ENCODE data around the gene VAV2.

Gene VAV2

GRCh38 chr9:133991964-133992779, at the start of gene VAV2:
VAV2 (minus strand) TSS chr9:133992324; CDS start chr9:133992278, 46 bp downstream.
- DNase-seq: peak in 25 of 58 donors; percentile 16 to 61 (median 35)

GRCh38 chr9:134041649-134041962, 49.5 kb upstream of the VAV2 start:
- DNase-seq: no peak

- peak in 2 of 58 donors; percentile 11 to 17 for DNase-seq
Measured at GRCh38 chr9:134040781-134041648, 48.9 kb upstream of the VAV2 start.

DNA sequence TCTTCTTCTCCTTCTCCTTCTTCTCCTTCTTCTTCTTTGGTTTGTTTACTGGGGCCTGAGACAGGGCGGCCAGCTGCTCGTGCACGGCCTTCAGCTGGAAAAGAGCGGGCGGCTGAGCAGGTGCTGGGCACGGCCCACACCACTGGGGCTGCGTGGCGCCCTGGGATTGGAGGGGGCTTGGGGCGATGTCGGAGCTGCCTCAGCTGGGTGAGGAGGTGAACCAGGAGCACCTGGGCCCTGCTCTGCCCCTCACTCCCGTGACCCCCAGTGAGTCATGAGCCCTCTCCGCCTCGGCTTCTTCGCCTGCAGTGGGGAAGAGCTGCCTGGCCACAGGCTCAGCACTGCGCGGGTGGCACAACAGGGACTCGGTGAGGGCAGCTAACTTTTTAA, 48.0 kb upstream of the VAV2 start:
- no peak for DNase-seq

- DNase-seq: peak in 5 of 58 donors; percentile 20 to 47 (median 26)
Measured at GRCh38 chr9:134039386-134040175, 47.5 kb upstream of the VAV2 start.

DNA sequence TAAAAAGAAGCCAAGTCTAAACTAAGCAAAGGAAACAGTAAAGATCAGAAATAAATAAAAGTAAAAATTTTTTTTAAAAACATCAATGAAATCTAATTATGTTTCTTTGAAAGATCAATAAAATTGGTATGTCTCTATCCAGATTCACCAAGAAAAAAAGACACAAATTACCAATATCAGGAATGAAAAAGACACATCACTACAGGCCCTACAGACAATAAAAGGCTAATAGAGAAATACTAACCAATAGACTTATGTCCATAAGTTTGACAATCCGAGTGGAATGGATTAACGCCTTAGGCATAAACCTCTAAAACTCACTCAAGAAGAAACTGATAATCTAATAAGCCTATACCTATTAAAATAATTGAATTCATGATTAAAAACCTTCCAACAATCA, 45.5 kb upstream of the VAV2 start:
- no peak for DNase-seq

- DNase-seq: no peak
Measured at GRCh38 chr9:134036130-134036529, 44.0 kb upstream of the VAV2 start.

DNA sequence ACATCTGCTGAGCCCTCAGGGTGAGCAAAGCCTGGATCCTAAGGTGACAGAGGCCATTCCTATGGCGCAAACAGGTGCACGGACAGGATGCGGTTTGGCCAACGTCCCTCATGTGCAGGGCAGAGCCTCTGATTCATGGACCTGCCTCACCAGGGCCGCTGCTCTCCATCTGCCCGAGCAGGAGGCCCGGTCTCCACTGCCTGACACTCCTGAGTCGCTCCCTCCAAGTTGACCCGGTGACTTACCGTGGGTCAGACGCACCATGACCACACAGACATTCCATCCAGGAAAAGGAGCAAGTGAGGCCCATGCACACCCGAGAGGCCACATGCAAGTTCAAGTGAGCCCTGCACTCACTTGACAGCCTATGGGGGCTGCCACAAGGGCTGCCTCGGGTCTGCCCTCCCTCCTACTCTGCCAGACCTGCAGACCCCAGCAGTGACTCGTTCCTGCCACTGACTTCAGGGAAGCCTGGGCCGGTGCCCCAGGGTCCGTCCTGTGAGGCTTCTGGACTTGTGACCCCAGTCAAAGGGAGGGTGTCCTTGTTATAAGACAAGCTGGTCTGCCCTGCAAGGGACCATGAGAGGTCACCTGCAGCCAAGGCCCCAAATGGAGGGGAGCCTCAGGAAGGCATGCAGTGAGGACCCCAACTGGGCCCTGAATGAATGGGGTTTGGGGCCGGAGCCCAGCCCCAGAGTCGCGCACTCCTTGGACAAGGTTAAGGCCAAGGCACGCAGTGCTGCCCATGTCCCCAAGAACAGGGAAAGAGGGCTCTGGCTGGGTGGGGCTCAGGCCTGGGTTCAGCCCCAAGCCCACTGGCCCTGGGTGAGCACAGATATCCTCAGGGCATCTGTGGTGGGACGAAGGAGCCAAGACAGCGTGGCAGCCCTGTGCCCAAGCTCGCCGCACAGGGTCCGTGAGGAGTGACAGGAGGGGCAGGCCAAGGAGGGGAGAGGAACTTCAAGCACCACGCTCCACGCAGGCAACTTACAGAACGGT, 43.2 kb upstream of the VAV2 start:
- no peak for DNase-seq

DNA sequence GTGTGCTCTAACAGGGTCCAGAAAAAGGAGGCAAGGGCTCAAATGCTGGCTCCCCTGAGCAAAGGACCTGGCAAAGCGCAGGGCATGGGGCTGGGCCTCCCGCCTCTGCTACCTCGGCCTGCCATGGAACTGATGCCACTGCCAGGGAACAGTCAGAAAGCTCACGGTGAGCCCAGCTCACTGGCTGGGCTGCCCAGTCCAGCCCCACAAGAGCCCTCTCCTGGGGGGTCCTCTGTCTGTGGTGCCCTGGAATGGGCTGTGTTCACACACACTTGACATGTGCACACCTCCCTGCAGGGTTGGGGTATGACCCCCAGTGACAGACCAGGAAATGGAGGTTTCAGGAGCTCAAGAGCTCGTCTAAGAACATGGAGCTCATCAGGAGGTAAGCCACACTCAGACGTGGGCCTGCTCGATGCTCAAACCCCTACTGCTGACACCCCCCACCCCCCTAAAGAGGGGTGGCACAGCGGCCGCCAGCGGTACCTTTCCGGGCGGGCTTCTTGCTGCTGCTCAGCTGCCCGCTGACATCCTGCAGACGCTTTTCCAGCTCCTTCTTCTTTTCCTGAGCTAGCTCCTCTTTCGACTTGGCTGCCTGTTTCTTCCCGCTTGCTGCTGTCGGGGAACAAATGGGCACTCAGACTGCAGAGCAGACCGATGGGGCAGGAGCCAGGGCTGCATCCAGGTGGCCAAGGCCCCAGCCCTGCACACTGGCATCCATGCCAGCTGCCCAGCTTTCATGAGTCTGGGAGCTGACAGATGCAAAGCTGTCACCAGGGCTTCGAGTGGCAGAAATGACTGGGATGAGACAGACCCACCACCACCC, 42.3 kb upstream of the VAV2 start:
- no peak for DNase-seq

GRCh38 chr9:134033516-134034214, 41.5 kb upstream of the VAV2 start:
- no peak for DNase-seq

DNA sequence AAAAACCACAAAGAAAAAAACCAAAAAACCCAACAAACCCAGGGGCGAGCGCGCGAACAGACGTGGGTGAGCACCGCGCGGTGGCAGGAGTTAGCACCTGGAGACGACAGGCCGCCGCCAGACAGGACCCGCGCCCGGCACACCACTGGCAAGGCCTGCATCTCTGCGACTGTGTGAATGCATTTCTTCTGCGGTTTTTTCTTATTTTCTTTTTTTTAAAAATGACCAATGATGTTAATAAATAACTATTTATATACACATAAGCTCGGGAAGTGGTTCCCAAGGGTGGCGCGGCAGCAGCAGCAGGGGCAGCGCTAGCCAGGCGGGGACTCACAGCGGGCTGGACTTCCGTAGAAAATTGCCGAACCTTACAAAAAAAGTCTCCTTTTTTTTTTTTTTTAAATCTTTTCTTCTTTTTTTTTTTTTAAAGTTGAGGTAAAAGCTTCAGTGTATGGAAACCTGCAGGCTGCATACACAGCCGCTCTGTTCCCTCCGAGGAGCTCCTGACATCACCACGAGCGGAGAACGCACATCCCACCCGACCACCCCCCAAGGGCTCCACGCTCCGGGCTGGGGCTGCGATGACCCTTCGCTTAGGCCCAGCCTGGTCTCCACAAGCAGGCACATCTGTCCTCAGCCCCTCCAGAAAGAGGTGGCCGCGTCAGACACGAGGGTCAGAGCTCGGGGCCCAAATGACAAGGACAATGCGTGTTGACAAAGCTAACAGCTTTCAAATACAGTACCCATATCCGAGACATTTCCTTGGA, 40.5 kb upstream of the VAV2 start:
- no peak for DNase-seq

- no peak for DNase-seq
Measured at GRCh38 chr9:134031783-134032182, 39.7 kb upstream of the VAV2 start.

DNA sequence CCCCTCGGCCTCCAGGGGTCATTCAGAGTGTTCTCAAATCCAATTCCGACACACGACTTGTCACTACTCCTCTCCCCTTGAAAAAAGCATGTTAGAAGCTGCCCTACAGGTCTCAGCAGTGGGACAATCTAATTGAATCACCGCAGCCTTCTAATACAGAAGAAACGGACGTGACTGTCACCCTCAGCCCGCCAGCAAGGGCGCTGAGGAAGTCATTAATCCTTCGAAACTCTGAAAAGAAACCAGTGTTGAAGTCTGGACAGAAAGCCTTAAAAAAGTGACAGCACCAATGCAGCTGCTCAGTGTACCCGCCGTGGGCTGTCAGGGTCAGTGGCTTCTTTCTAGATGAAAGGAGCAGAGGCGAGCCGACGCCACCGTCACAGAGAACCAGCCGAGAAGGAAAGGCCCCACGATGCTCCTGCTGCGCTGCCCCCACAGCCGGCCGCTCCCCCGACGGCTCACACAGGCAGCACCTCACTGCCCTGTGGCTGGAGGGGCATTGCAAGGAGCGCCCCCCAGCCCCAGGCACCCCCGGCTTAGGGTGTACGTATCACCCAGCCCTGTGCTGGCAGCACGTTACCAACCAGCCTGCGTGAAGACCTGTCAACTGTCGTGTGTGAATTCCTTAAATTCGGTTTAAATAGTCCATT, 38.8 kb upstream of the VAV2 start:
- no peak for DNase-seq

- no peak for DNase-seq
Measured at GRCh38 chr9:134029248-134030226, 37.4 kb upstream of the VAV2 start.

DNA sequence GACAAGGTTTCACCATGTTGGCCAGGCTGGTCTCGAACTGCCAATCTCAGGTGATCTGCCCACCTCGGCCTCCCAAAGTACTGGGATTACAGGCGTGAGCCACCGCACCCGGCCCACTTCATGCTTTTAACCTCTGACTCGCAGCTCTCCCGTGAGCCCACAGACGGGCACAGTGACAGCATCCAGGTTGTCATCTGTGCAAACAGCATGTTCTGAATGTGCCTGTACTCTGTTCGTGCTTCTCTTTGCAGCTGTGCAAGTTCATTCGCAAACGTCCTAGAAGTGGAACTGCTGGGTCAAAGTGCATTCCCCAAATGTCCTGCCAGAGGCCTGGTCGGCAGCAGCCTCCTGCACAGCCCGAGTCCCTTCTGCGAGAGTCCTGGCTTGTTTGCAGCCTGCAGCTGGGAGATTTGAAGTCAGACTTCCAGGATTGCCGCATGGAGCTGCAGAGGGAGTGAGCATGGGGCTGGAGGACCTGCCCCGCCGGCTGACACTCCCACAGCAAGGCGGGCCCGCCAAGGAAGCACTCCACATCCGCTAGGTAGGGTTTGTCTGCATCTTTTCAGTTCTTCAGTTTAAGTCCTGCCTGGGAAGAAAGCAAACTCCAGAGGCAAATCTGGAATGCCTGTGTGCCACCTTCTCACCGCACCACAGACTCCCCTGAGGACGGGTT, 36.6 kb upstream of the VAV2 start:
- DNase-seq: no peak

DNA sequence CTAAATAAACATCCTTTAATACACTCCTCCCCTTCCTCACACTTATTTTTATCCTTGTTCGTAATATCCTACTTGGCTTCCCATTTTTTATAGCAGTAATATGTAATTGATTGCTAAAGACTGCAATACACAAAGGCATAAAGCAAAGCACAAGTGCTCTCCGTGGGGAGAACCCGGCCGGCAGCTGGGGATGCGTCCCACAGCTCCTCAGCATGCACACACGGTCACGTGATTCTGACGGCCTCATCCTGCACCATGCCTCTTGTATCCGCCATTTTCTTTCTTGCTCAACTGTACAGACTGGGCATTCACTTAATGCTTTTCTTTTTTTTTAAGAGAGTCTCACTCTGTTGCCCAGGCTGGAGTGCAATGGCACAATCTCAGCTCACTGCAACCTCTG, 36.0 kb upstream of the VAV2 start:
- no peak for DNase-seq
